IMR-90 (cell line): ENCODE measurements around the gene CORO7. TPM values are rescaled to one million over a fixed set of nuclear protein-coding genes. Genes with fewer than 3 reads are reported as not detected.
A peak's percentile ranks its signal among the peaks of the same experiment; 100 is the strongest.

ENCODE experiments used
- ATAC-seq: fragments of 200-7000 bp; cut with Tn5 transposase; 2 replicates; pipeline ENCODE4 v1.9.1; 2020; ENCODE audit warnings: low read depth, mild to moderate bottlenecking, moderate library complexity
- BruUV-seq: library from RNA; stranded (reverse); fragments of 400-500 nt; replicated peaks from 2 replicates; lab custom pipeline; 2021; lab: Mats Ljungman, UMichigan
- CTCF ChIA-PET: fragments of 300-600 bp; formaldehyde crosslinking; extraction: SDS; loops from one replicate; lab custom pipeline; 2021; ENCODE audit warnings: antibody characterized with exemption; lab: Yijun Ruan, JAX
- POLR2A ChIA-PET: fragments of 300-600 bp; sonication (Branson Sonifier 250); formaldehyde crosslinking; loops from one replicate; lab custom pipeline; 2022; ENCODE audit warnings: antibody characterized with exemption; ENCODE audit not compliant: unreplicated experiment; lab: Charles Lee
- DNase-seq: peaks from one replicate; pipeline ENCODE4 v3.0.0; 2013
- H2AFZ ChIP-seq: replicated peaks from 2 replicates; pipeline ENCODE3; 2013; ENCODE audit warnings: low read length, mild to moderate bottlenecking; ENCODE audit not compliant: poor library complexity
- H2AK5ac ChIP-seq: 2 replicates; pipeline ENCODE4 v1.6.1; 2013; ENCODE audit warnings: low read depth, low read length, inconsistent platforms
- H2AK9ac ChIP-seq: replicated peaks from 2 replicates; pipeline ENCODE3; 2013; ENCODE audit warnings: mild to moderate bottlenecking, low read depth, low read length, moderate library complexity; ENCODE audit not compliant: poor library complexity
- H2BK120ac ChIP-seq: 2 replicates; pipeline ENCODE4 v1.6.1; 2013; ENCODE audit warnings: low read depth, low read length, inconsistent platforms
- H2BK15ac ChIP-seq: 3 replicates; pipeline ENCODE4 v1.6.1; 2013; ENCODE audit warnings: low read depth, low read length, inconsistent platforms
- H2BK20ac ChIP-seq: 2 replicates; pipeline ENCODE4 v1.6.1; 2013; ENCODE audit warnings: low read depth, mild to moderate bottlenecking, inconsistent platforms, low read length, moderate library complexity
- H2BK5ac ChIP-seq: 2 replicates; pipeline ENCODE4 v1.6.1; 2013; ENCODE audit warnings: mild to moderate bottlenecking, low read depth, low read length, inconsistent platforms; ENCODE audit not compliant: poor library complexity, severe bottlenecking
- H3K14ac ChIP-seq: replicated peaks from 2 replicates; pipeline ENCODE4 v1.6.1; 2013; ENCODE audit warnings: low read depth, low read length, inconsistent platforms
- H3K18ac ChIP-seq: 2 replicates; pipeline ENCODE4 v1.6.1; 2013; ENCODE audit warnings: low read depth, low read length, control low read depth
- H3K23ac ChIP-seq: 2 replicates; pipeline ENCODE4 v1.6.1; 2013; ENCODE audit warnings: low read depth, low read length, inconsistent platforms
- H3K27ac ChIP-seq: 2 replicates; pipeline ENCODE4 v1.5.1; 2013; ENCODE audit warnings: mild to moderate bottlenecking, control low read depth, low read length; ENCODE audit not compliant: insufficient read depth
- H3K27me3 ChIP-seq: 2 replicates; pipeline ENCODE4 v1.6.1; 2013; ENCODE audit warnings: low read length; ENCODE audit not compliant: control insufficient read depth, insufficient read depth
- H3K36me3 ChIP-seq: 2 replicates; pipeline ENCODE4 v1.6.1; 2013; ENCODE audit warnings: low read length, mixed read lengths; ENCODE audit not compliant: control insufficient read depth, insufficient read depth
- H3K4ac ChIP-seq: 2 replicates; pipeline ENCODE4 v1.6.1; 2013; ENCODE audit warnings: low read depth, low read length, inconsistent platforms
- H3K4me1 ChIP-seq: 2 replicates; pipeline ENCODE4 v1.6.1; 2013; ENCODE audit warnings: low read length, mixed read lengths; ENCODE audit not compliant: control insufficient read depth, insufficient read depth
- H3K4me2 ChIP-seq: 2 replicates; pipeline ENCODE4 v1.6.1; 2013; ENCODE audit warnings: low read depth, mild to moderate bottlenecking, control low read depth, low read length, moderate library complexity
- H3K4me3 ChIP-seq: 2 replicates; pipeline ENCODE4 v1.5.1; 2013; ENCODE audit warnings: low read depth, mild to moderate bottlenecking, control low read depth, low read length, moderate library complexity; ENCODE audit not compliant: insufficient read depth
- H3K56ac ChIP-seq: 2 replicates; pipeline ENCODE4 v1.6.1; 2013; ENCODE audit warnings: low read length, inconsistent platforms; ENCODE audit not compliant: insufficient read depth; ENCODE audit errors: extremely low read depth
- H3K79me1 ChIP-seq, 2 experiments: 2 replicates each; pipeline ENCODE4 v1.6.1; 2013; ENCODE audit warnings: low read length in 2 of 2, inconsistent platforms in 1 of 2, low read depth in 1 of 2
- H3K9ac ChIP-seq: 2 replicates; pipeline ENCODE4 v1.6.1; 2013; ENCODE audit warnings: low read depth, low read length, control low read depth
- H3K9me1 ChIP-seq: 2 replicates; pipeline ENCODE4 v1.6.1; 2013; ENCODE audit warnings: low read length, inconsistent platforms; ENCODE audit not compliant: insufficient read depth
- H3K9me3 ChIP-seq: 2 replicates; pipeline ENCODE4 v1.6.1; 2013; ENCODE audit warnings: low read length; ENCODE audit not compliant: control insufficient read depth, insufficient read depth
- H4K20me1 ChIP-seq: 2 replicates; pipeline ENCODE4 v1.6.1; 2013; ENCODE audit warnings: low read length, inconsistent platforms; ENCODE audit not compliant: insufficient read depth
- H4K5ac ChIP-seq: 2 replicates; pipeline ENCODE4 v1.6.1; 2013; ENCODE audit warnings: mild to moderate bottlenecking, low read depth, low read length, control low read depth
- H4K8ac ChIP-seq, 2 experiments: 2 replicates each; pipeline ENCODE4 v1.6.1; 2013; ENCODE audit warnings: low read depth in 2 of 2, low read length in 2 of 2, control low read depth in 1 of 2, inconsistent platforms in 1 of 2
- H4K91ac ChIP-seq: 2 replicates; pipeline ENCODE4 v1.6.1; 2013; ENCODE audit warnings: low read depth, low read length, inconsistent platforms; ENCODE audit not compliant: insufficient read depth
- CEBPB ChIP-seq: IDR thresholded peaks from 2 replicates; pipeline ENCODE4 v1.6.1; 2012; ENCODE audit warnings: low read depth, low read length, improper control_type of control experiment
- MAFK ChIP-seq: IDR thresholded peaks from 2 replicates; pipeline ENCODE4 v1.6.1; 2012; ENCODE audit warnings: low read depth, low read length, improper control_type of control experiment
- RAD21 ChIP-seq: IDR thresholded peaks from 2 replicates; pipeline ENCODE4 v1.6.1; 2012; ENCODE audit warnings: low read length, improper control_type of control experiment
- RFX5 ChIP-seq: IDR thresholded peaks from 2 replicates; pipeline ENCODE4 v1.8.0; 2012; ENCODE audit warnings: low read depth, mild to moderate bottlenecking, low read length, moderate library complexity
- WGBS, 2 experiments: methylation state at CpG; one replicate each; pipeline versions ENCODE4 v1.1.5 to v1.1.7; 2013; ENCODE audit warnings: missing lambda C conversion rate in 2 of 2; ENCODE audit not compliant: insufficient read length in 1 of 2; ENCODE audit errors: extremely low coverage in 2 of 2; 5-methylcytosine and 5-hydroxymethylcytosine counted together
- dilution Hi-C: fragments of 300-500 bp; cut with HindIII; formaldehyde crosslinking; loops from one replicate; pipeline ENCODE4 v1.14.3; 2018; ENCODE audit warnings: low sequenced_read_pairs; ENCODE audit not compliant: unreplicated experiment
- in situ Hi-C: fragments of 300-500 bp; cut with MboI; formaldehyde crosslinking; loops from 3 replicates; pipeline ENCODE4 v1.14.3; 2019; ENCODE audit warnings: low sequenced_read_pairs, inconsistent platforms, mixed read lengths
- intact Hi-C: fragments of 100-400 bp; cut with micrococcal nuclease; formaldehyde crosslinking; loops from 2 replicates; pipeline ENCODE4 v1.10.0; 2022
- polyA plus RNA-seq, 3 experiments: library from polyadenylated mRNA; depleted of rRNA; stranded (reverse); fragments of >200 nt; gene quantifications; 2 replicates each; pipeline ENCODE4 v1.2.3, GENCODE V29; 2012; ENCODE audit warnings: low replicate concordance in 1 of 3
- total RNA-seq: library from RNA; depleted of rRNA; stranded (reverse); fragments of >200 nt; gene quantifications from 2 replicates; pipeline ENCODE4 v1.2.3, GENCODE V29; 2012

The CORO7 gene
- total and polyA plus RNA-seq, 2 of the 4 experiments (the other 2 are of a cell fraction), result 6.3 to 26.7 TPM

DNA sequence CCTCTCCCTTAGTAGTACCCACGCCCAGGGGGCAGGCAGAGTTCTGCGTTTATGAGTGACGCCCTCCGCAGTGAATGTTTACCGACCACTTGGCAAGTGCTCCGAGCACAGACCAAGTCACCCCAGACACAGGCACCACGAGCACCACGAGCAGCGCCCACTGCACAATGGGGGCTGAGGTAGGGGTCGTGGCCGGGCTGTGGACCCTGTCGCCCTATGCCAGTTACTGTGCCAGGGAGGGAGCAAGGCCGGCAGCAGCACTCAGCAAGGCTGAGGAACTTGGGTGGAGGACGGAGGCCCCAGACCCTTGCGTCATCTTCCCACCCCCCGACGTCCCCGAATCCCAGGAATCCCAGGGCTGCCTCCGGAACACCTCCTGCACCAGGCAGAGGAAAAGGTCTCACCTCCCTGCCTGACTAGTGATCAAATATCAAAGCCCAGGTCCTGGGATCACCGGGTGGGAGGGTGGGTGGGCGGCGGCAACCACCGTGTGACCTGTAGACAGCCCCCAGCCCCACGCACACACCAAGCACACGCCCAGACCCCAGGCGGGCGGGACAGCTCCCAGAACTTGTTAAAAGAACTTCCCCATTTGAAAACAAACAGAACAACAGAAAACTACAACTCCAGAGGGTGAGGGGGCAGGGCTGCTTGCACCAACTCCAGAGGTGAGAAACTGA lies 39.4 kb downstream of the CORO7 start:
- no peak for DNase-seq
- ATAC-seq, result no peak
- intact Hi-C loops, result no loop called here
- Histone ChIP-seq H2AK5ac (peak overlapping the region; percentile 98), H2AK9ac (peak overlapping the region; percentile 88), H3K9me3 (no peaks in the 10 kb centered on the region), H3K4me2 (peak overlapping the region; percentile 19), H2BK15ac (no peak overlapping the region; the same call in 2 of the 3 replicates), H3K27me3 (no peaks in the 10 kb centered on the region), H4K5ac (no peak overlapping the region), H3K4me1 (peaks cover 34% of the 10 kb centered on the region), H3K14ac (peak overlapping the region; percentile 36; the same call in 1 of the 2 replicates), H3K4ac (peak overlapping the region; percentile 81), H3K18ac (no peak overlapping the region), H3K36me3 (peaks cover 44% of the 10 kb centered on the region), H2BK120ac (peak overlapping the region; percentile 67), H2BK5ac (peak overlapping the region; percentile 85), H2AFZ (peak overlapping the region; percentile 51), H4K20me1 (peaks cover 97% of the 10 kb centered on the region), H3K27ac (peak overlapping the region; percentile 94), H2BK20ac (no peak overlapping the region), H3K79me1 (peaks cover 4 to 76% of the 10 kb centered on the region in 2 experiments; a peak in 3 of 4 replicates), H4K91ac (peak overlapping the region; percentile 90; the same call in 1 of the 2 replicates), H3K56ac (0 out of 2 replicates have a peak overlapping the region, but pooled peaks have one; percentile 34), H4K8ac (peak overlapping the region in 1 of 2 experiments; percentile 48; a peak in 3 of 4 replicates), H3K23ac (0 out of 2 replicates have a peak overlapping the region, but pooled peaks have one; percentile 69), H3K4me3 (no peak overlapping the region), H3K9me1 (peaks cover 12% of the 10 kb centered on the region), H3K9ac (peak overlapping the region; percentile 55; the same call in 1 of the 2 replicates)
- ChIA-PET CTCF (no interaction called here), POLR2A (interaction anchor here (1.3 kb wide), 1 partner anchor 10 kb away, joined by 4 read pairs; no protein-coding TSS in a partner anchor)
- BruUV-seq, result no TSS peak
- in situ Hi-C loops, result no loop called here
- dilution Hi-C loops, result no loop called here
- WGBS, 2 experiments, result 10% methylated on average over 4 of the region's 27 CpGs; no CpG with 5 or more reads in 1 of the 2 experiments
- TF ChIP-seq RFX5 (no peak), RAD21 (no peak), MAFK (no peak), CEBPB (peak; percentile 67)
